ENCODE results near the gene ATP6V0A1. TPM values are rescaled to one million over a fixed set of nuclear protein-coding genes. Genes with fewer than 3 reads are reported as not detected.
"Not testable (repeated sequence)": the region's sequence is repeated elsewhere in the genome, so short reads cannot be mapped to it uniquely, and the experiment has no call there.

Gene ATP6V0A1
- total and polyA plus RNA-seq, 12 donors: 42.9 to 126 (median 88.3) TPM

GRCh38 chr17:42414704-42415409, 43.8 kb upstream of the ATP6V0A1 start:
- no peaks in the 10 kb centered on the region for H3K27me3 ChIP-seq
- WGBS, 4 donors: 44 to 76% (median 71%) methylated on average over 1 to 7 of the region's 7 CpGs
- TF ChIP-seq CTCF (IDR thresholded peaks at IDR 0.05) (no peak), POLR2A (IDR thresholded peaks at IDR 0.05) (no peak)
- no peak for DNase-seq
- peaks cover 3 to 17% of the 10 kb centered on the region in 2 donors for H3K4me1 ChIP-seq (replicated peaks in 1 of 2)
- intact Hi-C loops (cut with DNase I): no loop called here
- H3K36me3 ChIP-seq (replicated peaks in 1 of 2): no peaks in the 10 kb centered on the region
- H3K4me3 ChIP-seq: no peak overlapping the region
- H3K9me3 ChIP-seq (replicated peaks in 1 of 3): no peaks in the 10 kb centered on the region
- H3K27ac ChIP-seq: peak overlapping the region in 1 of 5 donors; percentile 40

GRCh38 chr17:42417981-42418380, 40.7 kb upstream of the ATP6V0A1 start:
- not testable (repeated sequence) for H3K27ac ChIP-seq, H3K4me3 ChIP-seq
- H3K4me1 ChIP-seq (replicated peaks in 1 of 2): peaks cover 7 to 14% of the 10 kb centered on the region in 2 donors

GRCh38 chr17:42421136-42421506, 37.6 kb upstream of the ATP6V0A1 start:
- WGBS, 4 donors: 29 to 55% (median 47%) methylated on average over 5 to 6 of the region's 6 CpGs
- H3K4me1 ChIP-seq (replicated peaks in 1 of 2): peaks cover 5 to 7% of the 10 kb centered on the region in 2 donors
- no peaks in the 10 kb centered on the region for H3K27me3 ChIP-seq
- intact Hi-C loops (cut with DNase I): loop anchor here in 1 of 2 donors (5.0 kb wide), 1 partner anchor 101 kb away; no protein-coding TSS in a partner anchor
- no peaks in the 10 kb centered on the region for H3K36me3 ChIP-seq (replicated peaks in 1 of 2)
- H3K4me3 ChIP-seq: peak overlapping the region in 2 of 4 donors; percentile 57 to 80
- TF ChIP-seq CTCF (IDR thresholded peaks at IDR 0.05): no peak
- TF ChIP-seq POLR2A (IDR thresholded peaks at IDR 0.05): no peak
- peak overlapping the region; percentile 33 to 96 (median 89) for H3K27ac ChIP-seq
- no peaks in the 10 kb centered on the region for H3K9me3 ChIP-seq (replicated peaks in 1 of 3)
- no peak for DNase-seq

More at GRCh38 chr17:42417981-42418380, 40.7 kb upstream of the ATP6V0A1 start:
- H3K36me3 ChIP-seq (replicated peaks in 1 of 2); DNase-seq; intact Hi-C loops (cut with DNase I); H3K9me3 ChIP-seq (replicated peaks in 1 of 3); H3K27me3 ChIP-seq: not testable (repeated sequence)
- WGBS, 4 donors: 72 to 83% (median 73%) methylated on average over 1 to 5 of the region's 5 CpGs

GRCh38 chr17:42421507-42422338, 37.0 kb upstream of the ATP6V0A1 start:
- no peaks in the 10 kb centered on the region for H3K9me3 ChIP-seq (replicated peaks in 1 of 3)
- H3K4me1 ChIP-seq (replicated peaks in 1 of 2): peaks cover 5 to 7% of the 10 kb centered on the region in 2 donors
- TF ChIP-seq POLR2A (IDR thresholded peaks at IDR 0.05) (no peak), CTCF (IDR thresholded peaks at IDR 0.05) (no peak)
- no peaks in the 10 kb centered on the region for H3K36me3 ChIP-seq (replicated peaks in 1 of 2)
- H3K4me3 ChIP-seq: peak overlapping the region in 3 of 4 donors; percentile 25 to 80 (median 57)
- peak overlapping the region; percentile 33 to 96 (median 89) for H3K27ac ChIP-seq
- 12 to 33% (median 22%) methylated on average over 7 to 59 of the region's 59 CpGs for WGBS, 4 donors
- H3K27me3 ChIP-seq: no peaks in the 10 kb centered on the region
- intact Hi-C loops (cut with DNase I): loop anchor here in 1 of 2 donors (5.0 kb wide), 1 partner anchor 101 kb away; no protein-coding TSS in a partner anchor
- peak in 4 of 7 donors; percentile 48 to 54 (median 48) for DNase-seq
